HG03103 (cell line): ENCODE measurements around the gene SSX2IP.

Experiments used
- ATAC-seq: cut with Tn5 transposase; IDR thresholded peaks from one replicate; pipeline ENCODE4 v1.9.1; 2021; ENCODE audit warnings: low read depth; ENCODE audit not compliant: unreplicated experiment

SSX2IP gene

DNA sequence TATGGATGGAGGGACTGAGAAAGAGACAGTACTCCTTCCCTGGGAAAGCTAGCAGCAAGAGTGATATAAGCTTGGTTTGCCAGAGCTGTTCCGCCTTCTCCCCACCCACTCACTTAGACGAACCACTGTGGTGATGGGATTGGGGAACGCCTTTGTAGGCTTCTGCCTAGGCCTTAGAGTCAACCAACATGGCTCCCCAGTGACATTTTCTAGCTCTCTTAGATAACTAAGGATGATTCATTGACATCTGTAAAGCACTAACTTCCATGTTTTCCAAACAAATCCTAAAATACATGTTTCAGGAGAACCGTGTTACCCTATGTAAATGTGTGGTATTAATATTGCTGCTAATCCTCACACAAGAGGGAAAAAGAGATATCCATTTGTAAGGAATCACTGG is 21.6 kb upstream of the SSX2IP start:
- ATAC-seq = no peak

DNA sequence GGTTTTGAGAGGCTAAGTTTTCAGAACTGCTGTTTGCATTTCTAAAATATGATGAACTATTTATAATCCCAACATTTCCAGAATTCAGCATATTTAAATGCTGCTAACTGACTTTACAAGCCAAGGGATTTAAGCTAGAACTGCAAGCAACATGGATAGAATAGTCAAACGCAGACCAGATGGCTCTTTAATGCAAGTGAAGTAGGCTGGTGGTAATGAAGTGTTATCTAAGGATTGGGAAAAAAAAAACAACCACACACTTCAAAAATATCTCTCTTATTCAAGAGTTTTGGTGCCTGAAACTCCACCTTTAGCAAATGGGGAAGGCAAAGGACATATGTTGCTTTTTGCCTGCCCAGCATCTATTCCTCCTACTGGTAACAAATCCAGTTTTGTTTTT is 20.9 kb upstream of the SSX2IP start:
- ATAC-seq = no peak

DNA sequence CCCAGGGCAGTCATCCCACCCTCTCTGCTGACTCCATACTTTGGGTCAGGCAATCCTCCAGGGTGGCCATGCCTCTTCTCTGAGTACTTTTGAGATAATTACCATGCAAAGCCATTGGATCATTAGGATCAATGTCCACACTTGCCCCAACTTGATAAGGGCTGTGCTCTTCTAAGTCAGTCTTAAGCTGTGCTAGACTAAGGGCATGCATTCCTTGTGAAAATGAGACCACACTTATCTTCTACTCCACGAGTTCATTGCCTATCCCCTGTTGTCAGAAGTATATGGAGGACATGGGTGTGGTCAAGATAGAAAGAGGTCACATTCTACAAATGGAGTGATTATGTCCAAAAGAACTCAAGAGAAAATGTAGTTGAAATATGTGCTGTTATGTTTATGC is 18.9 kb upstream of the SSX2IP start:
- ATAC-seq = no peak

DNA sequence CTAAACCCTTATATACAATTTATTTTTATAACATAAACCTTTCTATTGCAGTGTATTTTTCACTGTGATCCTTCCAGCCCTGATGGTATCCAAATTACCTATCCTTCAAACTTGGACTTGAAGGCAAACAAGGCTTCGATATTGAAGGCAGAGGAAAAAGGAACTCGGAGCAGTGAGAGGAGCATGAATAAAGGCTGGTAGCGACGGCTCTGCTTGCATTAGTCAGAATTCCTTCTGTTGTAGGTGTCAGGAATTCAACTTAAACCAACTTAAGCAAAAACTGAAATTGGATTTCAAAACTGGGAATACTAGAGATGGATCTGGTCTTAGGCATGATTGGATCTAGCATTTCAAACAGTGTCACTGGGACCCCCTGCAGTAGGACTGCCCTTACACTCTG is 17.8 kb upstream of the SSX2IP start:
- ATAC-seq = no peak

DNA sequence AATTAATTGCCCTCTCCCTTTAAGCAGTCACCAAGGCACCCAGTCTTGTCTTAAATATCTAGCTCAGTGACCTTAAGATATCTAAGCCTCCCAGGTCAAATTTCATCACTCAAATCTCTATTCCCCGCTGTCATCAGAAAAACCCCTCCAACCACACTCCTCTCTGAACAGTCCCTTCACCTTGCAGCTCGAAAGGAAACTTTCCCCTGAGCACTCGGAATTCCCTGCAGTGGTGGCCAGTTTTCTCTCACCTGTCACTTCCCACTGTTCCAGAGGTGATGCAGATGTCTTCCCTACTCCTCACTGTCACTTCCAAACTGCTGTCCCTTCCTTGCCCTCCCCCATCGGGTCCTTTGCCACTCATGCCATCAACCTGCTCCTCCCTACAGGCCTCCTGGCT is 15.3 kb upstream of the SSX2IP start:
- no peak for ATAC-seq

DNA sequence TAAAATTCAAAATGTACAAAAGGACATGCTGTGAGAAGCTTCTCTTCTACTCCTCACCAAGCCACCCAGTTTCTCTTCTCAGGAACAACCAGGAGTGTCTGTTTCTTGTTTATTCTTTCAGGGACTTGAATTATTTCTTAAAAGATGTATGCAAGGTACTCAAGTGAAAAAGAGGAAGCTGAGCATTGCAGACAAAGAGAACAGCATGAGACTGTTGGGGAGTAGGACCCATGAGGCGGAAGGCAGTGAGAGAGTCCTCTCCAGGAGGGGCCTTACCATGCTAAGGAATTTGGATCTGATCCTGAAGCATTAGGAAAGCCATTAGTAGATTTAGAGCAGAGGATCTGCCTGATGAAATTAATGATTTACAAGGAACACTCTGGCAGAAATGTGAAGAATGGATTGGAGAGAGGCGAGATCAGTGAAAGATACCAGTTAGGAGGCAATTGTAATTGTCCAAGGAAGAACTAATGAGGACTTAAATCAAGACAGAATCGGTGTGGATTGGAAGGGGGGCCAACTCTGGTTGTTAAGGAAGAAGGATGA is 14.7 kb upstream of the SSX2IP start:
- no peak for ATAC-seq

DNA sequence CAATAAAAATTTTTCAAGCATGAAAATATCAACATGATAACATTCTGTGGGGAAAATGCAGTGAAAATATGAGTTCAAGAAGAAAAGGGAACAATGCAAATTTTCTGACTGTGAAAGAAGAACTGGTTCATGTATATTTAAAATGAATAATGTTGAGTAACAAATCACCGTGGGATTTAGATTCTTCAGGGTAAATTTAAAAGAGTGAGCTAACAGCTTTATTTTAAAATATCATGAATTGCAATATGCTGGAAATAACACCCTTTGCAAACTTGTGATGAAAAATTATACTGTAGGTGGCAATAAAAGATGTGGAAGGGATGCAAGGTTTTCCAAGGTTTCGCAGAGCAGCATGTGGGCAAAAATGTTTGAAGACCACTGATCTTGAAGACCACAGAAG is 13.2 kb upstream of the SSX2IP start:
- ATAC-seq = no peak

DNA sequence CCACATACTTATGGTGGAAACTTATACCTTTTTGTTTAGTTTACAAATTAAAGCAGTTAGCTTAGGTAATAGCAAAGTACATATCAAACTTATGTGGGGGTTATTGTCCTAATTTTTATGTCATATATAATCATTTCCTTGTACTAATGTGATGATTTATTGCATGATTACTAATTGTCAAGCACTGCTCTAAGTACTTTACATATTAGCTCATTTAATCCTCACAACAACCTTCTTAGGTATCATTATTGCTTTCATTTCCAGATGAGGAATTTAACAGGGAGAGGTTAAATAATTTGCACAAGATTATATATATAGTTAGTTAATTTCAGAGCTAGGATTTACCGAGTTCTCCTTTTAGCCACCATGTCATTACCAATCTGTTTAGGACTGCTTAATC is 11.9 kb upstream of the SSX2IP start:
- no peak for ATAC-seq

DNA sequence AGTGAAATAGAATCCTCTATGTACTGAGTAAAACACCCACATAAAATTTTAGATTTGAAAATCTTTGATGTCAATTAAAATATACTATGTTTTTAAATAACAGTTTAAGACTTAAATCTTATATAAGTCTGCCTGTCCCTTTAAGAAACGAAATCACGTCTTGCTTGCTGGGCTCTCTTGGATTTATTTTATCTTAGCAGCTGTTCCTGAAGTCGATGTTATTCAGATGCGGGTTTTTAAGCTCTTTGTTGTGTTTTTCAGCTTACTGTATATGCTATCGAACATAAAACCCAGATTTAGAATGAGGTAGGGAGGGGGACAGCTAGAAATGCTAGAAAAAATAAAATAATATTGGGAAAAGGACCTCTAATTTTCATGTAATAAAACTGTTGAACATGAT is 11.1 kb upstream of the SSX2IP start:
- ATAC-seq = no peak

DNA sequence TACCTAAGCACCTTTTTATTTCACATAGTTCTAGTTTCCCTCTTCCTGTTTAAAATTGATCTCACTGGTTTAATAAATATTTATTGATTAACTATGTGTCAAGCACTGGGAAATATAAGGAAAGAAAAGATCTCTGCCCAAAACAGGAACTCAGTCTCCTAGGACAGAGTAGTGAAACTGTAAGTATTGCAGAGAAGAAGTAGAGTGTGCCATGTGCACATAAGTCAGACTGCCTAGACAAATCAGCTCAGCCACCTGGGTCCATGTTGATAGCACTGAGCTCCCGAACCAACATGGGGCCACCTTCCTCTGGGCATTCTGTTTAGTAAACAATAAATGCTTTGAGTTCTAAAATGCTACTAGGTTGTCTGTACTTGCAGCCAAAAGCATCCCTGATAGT is 9.8 kb upstream of the SSX2IP start:
- peak; percentile 76 for ATAC-seq

DNA sequence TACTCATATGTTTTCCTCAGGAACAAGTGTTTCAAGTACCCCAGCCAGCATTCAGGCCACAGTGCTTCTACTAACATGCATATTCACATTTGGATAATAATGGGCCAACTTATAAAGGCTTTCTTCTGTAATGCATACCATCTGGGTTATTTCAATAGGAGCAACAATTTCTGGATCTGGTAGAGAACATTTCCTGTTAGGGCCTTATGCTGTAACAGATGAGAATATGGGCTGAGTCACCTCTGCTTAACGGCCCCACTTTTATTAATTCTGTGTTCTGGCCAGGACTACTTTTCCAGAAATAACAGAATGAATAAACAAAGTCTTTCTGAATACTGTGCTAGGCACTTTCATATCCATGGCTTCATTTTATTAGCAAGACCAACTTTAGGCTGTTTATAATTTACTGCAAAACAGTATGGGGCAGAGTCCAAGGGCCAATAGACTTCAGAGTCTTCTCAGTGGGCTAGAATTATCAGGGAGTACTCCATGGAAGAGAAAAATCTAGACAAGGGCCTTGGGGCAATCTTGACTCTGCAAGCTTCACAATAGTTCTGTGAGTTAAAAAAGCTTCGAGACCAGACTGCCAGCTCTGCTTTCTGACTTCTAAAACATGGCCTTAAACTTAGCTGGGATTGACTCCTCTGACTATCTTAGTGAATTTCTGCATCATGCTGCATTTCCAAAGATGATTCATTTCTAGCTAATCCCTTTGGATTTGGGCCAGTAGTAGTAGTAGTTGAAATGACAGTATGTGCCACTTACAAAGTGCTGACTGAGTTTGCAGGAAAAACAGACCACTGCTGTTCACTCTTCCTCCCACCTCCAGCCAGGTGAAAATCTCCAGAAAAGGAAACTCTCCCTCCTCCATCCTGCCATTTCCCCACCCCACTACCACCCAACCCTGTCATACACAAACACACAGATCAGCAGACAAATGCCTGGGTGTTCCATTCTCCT is 8.2 kb upstream of the SSX2IP start:
- ATAC-seq = no peak

DNA sequence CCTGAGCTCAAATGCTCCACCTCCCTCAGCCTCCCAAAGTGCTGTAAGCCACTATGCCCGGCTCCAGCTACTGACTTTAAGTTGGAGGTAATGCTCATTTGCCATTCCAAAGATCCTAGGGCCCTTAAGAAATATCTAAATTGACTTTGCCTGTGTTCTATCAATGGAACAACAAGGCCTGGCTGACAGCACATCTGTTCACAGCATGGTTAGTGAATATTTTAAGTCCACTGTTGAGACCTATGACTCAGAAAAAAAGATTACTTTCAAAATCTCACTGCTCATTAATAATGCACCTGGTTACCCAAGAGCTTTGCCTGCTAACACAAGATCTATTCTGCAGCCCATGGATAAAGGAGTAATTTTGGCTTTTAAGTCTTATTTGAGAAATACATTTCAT is 3.5 kb upstream of the SSX2IP start:
- no peak for ATAC-seq

DNA sequence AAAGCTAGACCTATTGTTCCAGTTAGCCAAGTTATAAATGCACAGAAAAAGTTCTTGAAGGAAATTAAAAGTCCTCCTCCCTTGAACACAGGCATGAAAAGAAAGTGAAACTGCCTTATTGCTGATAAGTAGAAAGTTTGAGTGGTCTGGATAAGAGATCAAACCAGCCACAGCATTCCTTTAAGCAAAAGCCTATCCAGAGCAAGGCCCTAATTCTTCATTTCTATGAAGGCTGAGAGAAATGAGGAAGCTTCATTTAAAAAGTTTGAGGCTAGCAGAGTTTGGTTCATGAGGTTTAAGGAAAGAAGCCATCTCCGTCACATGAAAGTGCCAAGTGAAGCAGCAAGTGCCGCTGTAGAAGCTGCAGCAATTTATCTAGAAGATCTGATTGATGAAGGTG is 2.7 kb upstream of the SSX2IP start:
- ATAC-seq = no peak

DNA sequence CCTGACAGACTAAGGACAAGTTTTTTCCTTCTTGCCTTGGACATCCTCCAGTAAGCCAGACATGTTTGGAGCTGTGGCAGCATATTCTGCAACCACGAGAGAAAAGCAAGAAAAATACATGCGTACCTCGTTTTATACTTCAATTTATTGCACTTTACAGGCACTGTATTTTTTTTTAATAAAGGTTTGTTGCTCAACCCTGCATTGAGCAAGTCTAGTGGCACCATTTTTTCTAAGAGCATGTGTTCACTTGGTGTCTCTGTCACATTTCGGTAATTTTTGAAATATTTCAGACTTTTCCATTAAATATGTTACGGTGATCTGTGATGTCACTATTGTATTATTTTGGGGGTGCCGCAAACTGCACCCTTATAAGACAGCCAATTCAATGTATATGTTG is 2.1 kb upstream of the SSX2IP start:
- ATAC-seq = no peak

DNA sequence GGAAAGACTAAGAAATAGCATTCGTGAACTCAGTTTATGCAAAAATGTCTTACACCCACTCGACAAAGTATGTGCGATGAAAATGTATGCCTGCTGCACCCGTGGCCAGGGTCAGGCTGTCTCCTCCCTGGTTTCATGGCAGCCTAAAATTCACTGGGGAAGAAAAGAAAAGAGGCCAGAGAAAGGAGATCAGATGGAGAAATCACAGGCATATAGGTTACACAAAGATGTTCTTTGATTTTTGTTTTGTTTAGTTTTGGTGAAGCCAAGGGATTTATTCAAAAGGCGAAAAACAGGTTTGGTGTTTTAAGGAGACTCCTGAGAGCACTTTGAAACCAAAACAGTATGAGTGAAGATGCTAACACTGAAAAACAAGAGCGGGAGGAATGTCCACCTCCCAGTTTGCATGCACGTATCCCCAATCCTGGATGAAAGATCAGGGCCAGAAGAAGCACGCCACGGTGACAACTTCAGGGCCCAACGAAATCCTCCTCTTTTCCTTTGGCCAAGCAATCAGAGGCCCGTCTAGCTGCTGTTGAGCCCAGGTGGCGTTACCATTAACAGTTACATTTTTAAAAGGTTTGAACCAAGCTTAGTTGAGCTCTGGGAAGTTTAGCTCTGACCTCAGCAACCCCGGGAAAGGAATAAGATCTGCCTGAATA is 992 bp upstream of the SSX2IP start:
- ATAC-seq = no peak

DNA sequence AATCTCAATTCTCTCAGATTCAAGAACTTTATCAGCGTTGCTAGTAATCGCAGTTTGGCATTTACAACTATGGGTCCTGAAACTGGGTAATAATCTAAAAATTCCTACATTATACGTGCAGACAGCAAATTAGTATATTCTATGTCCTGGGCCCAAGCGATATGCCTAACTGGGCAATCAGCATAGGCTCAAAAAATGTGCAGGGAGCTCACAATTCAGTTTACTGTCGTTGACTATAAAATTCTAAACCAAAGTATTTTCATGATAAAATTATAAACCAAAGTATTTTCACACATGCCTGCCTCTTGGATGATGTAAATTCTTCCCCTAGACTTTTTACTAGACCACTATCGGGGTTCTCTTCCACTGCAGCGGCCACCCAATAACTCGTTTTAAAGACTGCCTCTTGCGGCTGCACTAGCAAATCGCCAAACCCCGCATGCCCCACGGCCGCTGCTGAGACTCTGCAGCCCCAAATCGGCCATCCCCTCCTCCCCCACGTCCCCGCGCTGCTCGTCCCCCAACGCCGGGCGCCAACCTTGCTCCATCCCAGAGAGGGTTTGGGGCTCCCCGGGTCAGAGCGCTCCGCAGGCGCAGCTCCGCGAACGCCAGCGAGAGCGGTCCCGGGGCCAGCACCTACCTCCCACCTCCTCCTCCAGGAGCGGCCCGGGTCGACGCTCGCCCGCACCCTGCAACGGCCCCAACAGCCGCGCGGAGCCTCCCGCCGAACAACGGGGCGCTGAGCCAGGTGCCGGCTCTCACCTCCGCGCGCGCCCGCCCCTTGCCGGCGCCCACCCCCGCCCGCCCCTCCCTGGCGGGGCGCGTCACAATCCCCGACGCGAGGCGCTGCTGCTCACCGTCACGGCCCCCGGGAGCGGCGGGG is 506 bp downstream of the SSX2IP start:
- peak; percentile 28 for ATAC-seq

DNA sequence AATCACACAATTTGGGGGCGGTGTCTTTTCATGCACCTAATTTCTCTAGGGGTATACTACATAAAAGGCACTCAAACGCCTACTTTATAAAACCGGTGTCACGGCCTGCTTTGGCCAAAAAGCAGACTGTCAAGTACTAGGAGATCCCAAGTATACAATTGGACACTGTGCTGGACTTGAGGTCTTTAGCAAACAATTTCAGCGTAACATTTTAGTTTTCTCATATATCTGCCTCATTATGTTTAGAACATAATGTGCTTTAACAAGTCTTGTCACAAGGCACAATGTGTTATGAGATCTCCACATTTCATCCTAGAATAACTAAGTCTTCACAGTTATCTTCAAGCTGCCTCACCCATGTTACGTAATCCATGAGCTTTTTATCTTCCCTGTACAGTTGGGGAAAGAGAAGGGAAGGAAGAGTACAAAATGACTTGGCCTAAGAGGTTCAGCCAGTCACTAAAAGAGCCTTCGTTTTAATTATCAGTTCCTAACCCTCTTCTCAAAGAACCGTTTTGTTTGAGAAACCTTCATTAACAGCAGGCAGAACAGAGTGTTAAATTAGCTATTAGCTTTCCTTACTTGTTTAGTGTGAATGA is 1.7 kb downstream of the SSX2IP start:
- no peak for ATAC-seq

DNA sequence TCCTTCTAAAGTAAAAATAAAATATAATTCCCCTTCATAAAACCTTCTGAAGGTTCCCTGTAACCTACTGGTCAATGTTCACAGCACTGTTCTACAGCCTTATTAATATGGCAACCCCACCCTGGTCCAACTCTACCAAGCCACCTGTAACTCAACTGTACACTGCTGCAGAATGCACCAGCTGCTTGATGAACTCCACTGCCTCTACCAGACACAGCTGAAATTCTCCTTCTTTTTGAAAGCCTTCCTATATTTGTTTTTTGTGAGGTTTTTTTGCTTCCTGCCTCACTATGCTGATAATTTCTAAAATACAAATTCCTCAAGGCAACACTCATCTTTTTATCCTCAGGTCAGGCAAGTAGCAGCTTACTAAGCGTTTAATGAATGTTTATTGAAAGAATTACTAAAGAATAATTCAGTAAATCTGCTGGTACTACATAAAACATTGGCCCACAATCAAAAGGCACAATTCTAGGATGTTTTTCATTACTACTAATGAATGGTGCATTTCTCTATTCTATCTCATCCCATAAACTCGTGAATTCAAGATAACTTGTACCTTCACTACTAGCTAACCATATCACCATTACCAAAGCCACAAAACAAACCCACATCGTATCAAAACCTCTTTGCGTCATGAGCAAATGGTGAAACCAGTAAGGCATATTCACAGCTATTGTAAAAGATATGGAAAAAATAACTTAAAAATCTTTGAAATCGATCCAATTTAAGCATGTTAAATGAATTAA is 2.4 kb downstream of the SSX2IP start:
- no peak for ATAC-seq

DNA sequence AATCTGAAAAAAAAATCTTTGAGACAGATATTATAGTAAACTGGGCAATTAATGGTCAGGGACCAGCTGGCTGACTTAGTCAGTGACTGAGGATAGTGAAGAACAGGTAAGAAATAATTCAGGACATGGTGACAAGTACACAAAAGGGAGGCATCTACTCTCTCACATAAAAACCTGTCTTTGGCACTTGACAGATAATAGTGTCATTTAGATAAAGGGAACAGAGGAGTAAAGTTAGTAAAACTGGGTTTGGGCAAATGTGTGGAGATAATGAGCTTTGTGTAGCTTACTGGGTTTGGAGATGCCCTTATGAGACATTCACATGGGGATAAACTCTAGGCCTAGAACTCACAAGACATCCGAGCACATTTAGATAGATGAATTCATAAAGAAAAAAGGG is 4.0 kb downstream of the SSX2IP start:
- ATAC-seq = no peak

DNA sequence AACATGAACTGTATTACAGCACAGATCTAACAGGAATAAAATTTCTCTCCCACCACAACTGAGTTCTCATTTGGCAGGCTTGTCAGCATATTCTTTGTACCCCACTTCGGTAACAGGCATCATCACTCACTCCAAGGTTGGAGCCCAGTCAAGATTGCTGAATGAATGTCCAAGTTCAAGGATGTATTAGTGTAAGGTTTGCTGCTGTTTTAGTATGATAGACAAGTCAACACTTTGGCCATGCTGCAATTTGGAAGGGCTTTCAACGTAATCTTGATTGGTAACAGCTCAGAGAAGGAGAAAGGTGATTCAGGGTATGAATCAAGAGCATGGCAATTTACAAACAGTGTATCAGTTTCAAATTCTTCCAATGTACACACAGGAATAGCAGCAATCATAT is 6.8 kb downstream of the SSX2IP start:
- ATAC-seq = no peak
